K562 (cell line): ENCODE measurements around the gene ASIC1. TPM values are rescaled to one million over a fixed set of nuclear protein-coding genes. Genes with fewer than 3 reads are reported as not detected.

ENCODE experiments used
- ATAC-seq: fragments of 200-7000 bp; cut with Tn5 transposase; 3 replicates; pipeline ENCODE4 v1.9.1; 2020; ENCODE audit warnings: moderate library complexity
- BruUV-seq: library from RNA; stranded (reverse); fragments of 400-500 nt; replicated peaks from 2 replicates; lab custom pipeline; 2021; lab: Mats Ljungman, UMichigan
- CTCF ChIA-PET: fragments of 300-600 bp; formaldehyde crosslinking; extraction: SDS; loops from one replicate; lab custom pipeline; 2021; ENCODE audit warnings: low intra/inter-chr PET ratio; lab: Yijun Ruan, JAX
- POLR2A ChIA-PET: fragments of 300-600, 350-650 bp; sonication (Branson Sonifier 250); formaldehyde crosslinking; extraction: SDS; loops from one replicate; lab custom pipeline; 2021; ENCODE audit warnings: antibody characterized with exemption, inconsistent platforms; lab: Yijun Ruan, JAX
- DNase-seq, 4 experiments: peaks; one replicate each; pipeline versions ENCODE4 v3.0.0 to v3.0.0-alpha.2; 2011 to 2018; ENCODE audit warnings: low spot score in 3 of 4, mixed read lengths in 3 of 4; ENCODE audit errors: extremely low read depth in 1 of 4
- FAIRE-seq: peaks from 2 replicates; lab custom pipeline; 2011; peaks lifted over from hg19 to GRCh38; lab: Jason Lieb, UNC
- H2AFZ ChIP-seq: 2 replicates; pipeline ENCODE4 v1.6.0; 2011; ENCODE audit warnings: low read depth, low read length, control low read depth, inconsistent platforms
- H3K27ac ChIP-seq: fragments of 200-600 bp; 3 replicates; pipeline ENCODE4 v1.8.0; 2011; ENCODE audit warnings: low read depth, mild to moderate bottlenecking, control low read depth, inconsistent platforms, low read length, moderate library complexity, mixed read lengths; ENCODE audit errors: extremely low read depth
- H3K27me3 ChIP-seq, 2 experiments: fragments of 300-600 bp in 1 of 2; 2 replicates in 1 of 2; 3 replicates in 1 of 2; pipeline versions ENCODE4 v1.6.0 to v1.8.0; 2011; ENCODE audit warnings: inconsistent platforms in 2 of 2, low read length in 2 of 2, mild to moderate bottlenecking in 1 of 2, mixed read lengths in 1 of 2, moderate library complexity in 1 of 2; ENCODE audit not compliant: control insufficient read depth in 2 of 2, insufficient read depth in 2 of 2
- H3K36me3 ChIP-seq: fragments of 300-600 bp; 3 replicates; pipeline ENCODE4 v1.8.0; 2011; ENCODE audit warnings: mild to moderate bottlenecking, low read length, inconsistent platforms; ENCODE audit not compliant: control insufficient read depth, insufficient read depth
- H3K4me1 ChIP-seq, 2 experiments: fragments of 200-600 bp in 1 of 2; replicated peaks in 1 of 2; 2 replicates in 1 of 2; 3 replicates in 1 of 2; pipeline versions ENCODE4 v1.5.1 to v1.8.0; 2011; ENCODE audit warnings: inconsistent platforms in 2 of 2, low read length in 2 of 2, mild to moderate bottlenecking in 1 of 2, mixed read lengths in 1 of 2, moderate library complexity in 1 of 2; ENCODE audit not compliant: control insufficient read depth in 2 of 2, insufficient read depth in 2 of 2
- H3K4me2 ChIP-seq: 2 replicates; pipeline ENCODE4 v1.6.1; 2011; ENCODE audit warnings: low read length, control low read depth, inconsistent platforms, mixed read lengths; ENCODE audit not compliant: insufficient read depth
- H3K4me3 ChIP-seq: fragments of 200-600 bp; sonication (generic), shearing (Covaris generic); 2 replicates; pipeline ENCODE4 v1.5.1; 2016; ENCODE audit warnings: control low read depth, inconsistent platforms
- H3K79me2 ChIP-seq: fragments of 200-600 bp; 3 replicates; pipeline ENCODE4 v1.8.0; 2011; ENCODE audit warnings: low read length, inconsistent platforms; ENCODE audit not compliant: control insufficient read depth, insufficient read depth
- H3K9ac ChIP-seq, 2 experiments: 2 replicates each; pipeline versions ENCODE4 v1.6.0 to v1.6.1; 2011; ENCODE audit warnings: low read depth in 2 of 2, low read length in 2 of 2, control low read depth in 1 of 2, inconsistent platforms in 1 of 2, mild to moderate bottlenecking in 1 of 2, mixed read lengths in 1 of 2; ENCODE audit not compliant: insufficient read depth in 1 of 2
- H3K9me1 ChIP-seq: one replicate; pipeline ENCODE4 v1.6.0; 2011; ENCODE audit warnings: inconsistent platforms, mild to moderate bottlenecking, low read length, moderate library complexity; ENCODE audit not compliant: control insufficient read depth, insufficient read depth
- H3K9me3 ChIP-seq: replicated peaks from 2 replicates; pipeline ENCODE4 v1.5.1; 2011; ENCODE audit warnings: low read depth, low read length, inconsistent platforms; ENCODE audit not compliant: control insufficient read depth, insufficient read depth
- H4K20me1 ChIP-seq: replicated peaks from 2 replicates; pipeline ENCODE4 v1.6.1; 2011; ENCODE audit warnings: low read length, inconsistent platforms, mixed read lengths; ENCODE audit not compliant: control insufficient read depth, insufficient read depth
- ETV5 ChIP-seq: sonication (generic); formaldehyde crosslinking; IDR thresholded peaks from 2 replicates; pipeline ENCODE4 v1.4.0; 2020; ENCODE audit warnings: low read depth, mild to moderate bottlenecking, missing genetic modification reagents
- MTA1 ChIP-seq: fragments of 450-650 bp; IDR thresholded peaks from 2 replicates; pipeline ENCODE4 v1.6.1; 2017; ENCODE audit warnings: borderline replicate concordance
- PHF20 ChIP-seq: fragments of 450-650 bp; IDR thresholded peaks from 2 replicates; pipeline ENCODE4 v1.6.1; 2018; ENCODE audit not compliant: partially characterized antibody
- WGBS: fragments of 100-300 bp; shearing (Covaris generic); methylation state at CpG from one replicate; pipeline ENCODE4 v1.1.6; 2016; ENCODE audit warnings: low coverage, mixed read lengths; ENCODE audit not compliant: insufficient coverage; ENCODE audit errors: missing lambda C conversion rate; 5-methylcytosine and 5-hydroxymethylcytosine counted together
- in situ Hi-C: fragments of 300-500 bp; cut with MboI; formaldehyde crosslinking; loops from 4 replicates; pipeline ENCODE4 v1.15.0; 2018; ENCODE audit warnings: inconsistent platforms, mixed read lengths
- intact Hi-C: fragments of 100-400 bp; cut with micrococcal nuclease; formaldehyde crosslinking; loops from 2 replicates; pipeline ENCODE4 v1.14.2; 2022
- polyA plus RNA-seq, 8 experiments: library from polyadenylated mRNA; depleted of rRNA in 4 of 8; stranded (reverse) in 5 of 8; unstranded in 3 of 8; fragments of >200 nt; fragmentation: Nextera tagmentation in 2 of 8; fragmentation: Illumina TruSeq in 1 of 8; extraction: Ambion mirVana in 2 of 8; extraction: Trizol in 1 of 8; gene quantifications; 2 replicates each; pipeline versions ENCODE4 v1.2.1 to v1.2.3, GENCODE V29; 2011 to 2014; ENCODE audit warnings: inconsistent platforms in 1 of 8, missing spikeins in 1 of 8
- total RNA-seq, 7 experiments: library from RNA; depleted of rRNA in 6 of 7; stranded (reverse); fragments of >200 nt in 6 of 7; fragmentation: Illumina TruSeq in 2 of 7; extraction: Trizol in 2 of 7; gene quantifications; 2 replicates each; pipeline versions ENCODE4 v1.2.1 to v1.2.3, GENCODE V29; 2011 to 2021; ENCODE audit warnings: low replicate concordance in 1 of 7
- TF ChIP-seq, protein P1 (sequence below): IDR thresholded peaks from 2 replicates; pipeline ENCODE4 v1.6.1; 2014; ENCODE audit warnings: antibody characterized with exemption
- TF ChIP-seq, protein P2 (sequence below): fragments of 250-450 bp; sonication (Bioruptor Pico); IDR thresholded peaks from 2 replicates; pipeline ENCODE4 v1.5.0; 2020; ENCODE audit warnings: mild to moderate bottlenecking

ASIC1 gene
- total and polyA plus RNA-seq, 9 of the 15 experiments (the other 6 are each of a cell fraction or from before 2014, with no cell fraction given) = 0.01 to 1.7 (median 0.45) TPM

DNA sequence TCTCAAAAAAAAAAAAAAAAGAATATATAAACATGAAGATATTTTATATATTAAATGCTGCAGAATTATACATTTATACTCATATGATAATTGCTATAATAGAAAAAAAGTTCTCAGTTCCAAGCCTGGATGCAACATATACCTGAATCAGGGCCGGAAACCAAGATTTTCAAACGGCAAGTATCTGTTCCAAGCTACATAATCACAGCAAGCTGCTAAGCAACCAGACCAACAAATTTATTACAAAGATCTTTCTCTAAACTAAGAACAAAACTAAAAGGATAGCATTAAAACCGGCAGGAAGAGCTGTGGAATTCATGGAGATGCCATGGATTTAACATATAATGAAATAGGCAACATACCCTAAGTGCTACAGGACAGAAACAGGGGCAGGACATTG is 39.2 kb upstream of the ASIC1 start:
- Histone ChIP-seq H3K36me3 (peaks cover 69% of the 10 kb centered on the region), H3K4me3 (no peak overlapping the region), H3K4me1 (peaks cover 5 to 11% of the 10 kb centered on the region in 2 experiments; a peak in 3 of 5 replicates), H3K79me2 (peaks cover 87% of the 10 kb centered on the region)
- WGBS = 76% methylated on average over 3 of the region's 3 CpGs
- no peak for DNase-seq
- BruUV-seq = no TSS peak
- TF ChIP-seq, protein P1, sequence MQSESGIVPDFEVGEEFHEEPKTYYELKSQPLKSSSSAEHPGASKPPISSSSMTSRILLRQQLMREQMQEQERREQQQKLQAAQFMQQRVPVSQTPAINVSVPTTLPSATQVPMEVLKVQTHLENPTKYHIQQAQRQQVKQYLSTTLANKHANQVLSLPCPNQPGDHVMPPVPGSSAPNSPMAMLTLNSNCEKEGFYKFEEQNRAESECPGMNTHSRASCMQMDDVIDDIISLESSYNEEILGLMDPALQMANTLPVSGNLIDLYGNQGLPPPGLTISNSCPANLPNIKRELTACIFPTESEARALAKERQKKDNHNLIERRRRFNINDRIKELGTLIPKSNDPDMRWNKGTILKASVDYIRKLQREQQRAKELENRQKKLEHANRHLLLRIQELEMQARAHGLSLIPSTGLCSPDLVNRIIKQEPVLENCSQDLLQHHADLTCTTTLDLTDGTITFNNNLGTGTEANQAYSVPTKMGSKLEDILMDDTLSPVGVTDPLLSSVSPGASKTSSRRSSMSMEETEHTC = no peak
- no peak for TF ChIP-seq PHF20
- TF ChIP-seq, protein P2, sequence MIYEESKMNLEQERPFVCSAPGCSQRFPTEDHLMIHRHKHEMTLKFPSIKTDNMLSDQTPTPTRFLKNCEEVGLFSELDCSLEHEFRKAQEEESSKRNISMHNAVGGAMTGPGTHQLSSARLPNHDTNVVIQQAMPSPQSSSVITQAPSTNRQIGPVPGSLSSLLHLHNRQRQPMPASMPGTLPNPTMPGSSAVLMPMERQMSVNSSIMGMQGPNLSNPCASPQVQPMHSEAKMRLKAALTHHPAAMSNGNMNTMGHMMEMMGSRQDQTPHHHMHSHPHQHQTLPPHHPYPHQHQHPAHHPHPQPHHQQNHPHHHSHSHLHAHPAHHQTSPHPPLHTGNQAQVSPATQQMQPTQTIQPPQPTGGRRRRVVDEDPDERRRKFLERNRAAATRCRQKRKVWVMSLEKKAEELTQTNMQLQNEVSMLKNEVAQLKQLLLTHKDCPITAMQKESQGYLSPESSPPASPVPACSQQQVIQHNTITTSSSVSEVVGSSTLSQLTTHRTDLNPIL = no peak
- TF ChIP-seq MTA1 = no peak
- no peak for TF ChIP-seq ETV5 (CRISPR knock-in tag)
- TF ChIP-seq, all 486 proteins: peak for 0
- H3K9me3 ChIP-seq = no peaks in the 10 kb centered on the region
- ATAC-seq (no peak), FAIRE-seq (no peak)
- in situ Hi-C loops = no loop called here
- intact Hi-C loops = no loop called here
- no peak overlapping the region for H3K4me2 ChIP-seq
- ChIA-PET POLR2A (interaction anchor here (1.0 to 1.8 kb wide), 3 partner anchors 9 to 34 kb away, joined by 5 to 6 read pairs (median 6); no protein-coding TSS in a partner anchor), CTCF (interaction anchor here (0.7 kb wide), 1 partner anchor 50 kb away, joined by 3 read pairs; no protein-coding TSS in a partner anchor)
- no peaks in the 10 kb centered on the region for H3K9me1 ChIP-seq
- no peak overlapping the region for H3K9ac ChIP-seq
- H3K27me3 ChIP-seq = no peaks in the 10 kb centered on the region
- H3K27ac ChIP-seq = no peak overlapping the region
- peaks cover 8% of the 10 kb centered on the region for H4K20me1 ChIP-seq
- no peak overlapping the region for H2AFZ ChIP-seq
